WTC11 (cell line): ENCODE results near the gene ACAT2. TPM values are rescaled to one million over a fixed set of nuclear protein-coding genes. Genes with fewer than 3 reads are reported as not detected.

ENCODE experiments used
- ATAC-seq: fragments of 200-7000 bp; cut with Tn5 transposase; 2 replicates; pipeline ENCODE4 v1.10.0; 2021; ENCODE audit warnings: mild to moderate bottlenecking, moderate library complexity
- CTCF ChIA-PET: fragments of 300-600 bp; sonication (Branson Sonifier 250); formaldehyde crosslinking; loops from one replicate; lab custom pipeline; 2021; ENCODE audit warnings: antibody characterized with exemption; lab: Charles Lee
- POLR2A ChIA-PET: fragments of 350-600 bp; sonication (Branson Sonifier 250); formaldehyde crosslinking; loops from one replicate; lab custom pipeline; 2021; ENCODE audit warnings: antibody characterized with exemption; lab: Charles Lee
- DNase-seq: peaks from one replicate; pipeline ENCODE4 v3.0.0; 2021; ENCODE audit warnings: low spot score
- H3K27ac Mint-ChIP-seq: 2 replicates; pipeline ENCODE4 v1.8.0; 2021; ENCODE audit warnings: mixed read lengths
- H3K27me3 Mint-ChIP-seq: 2 replicates; pipeline ENCODE4 v1.8.0; 2021; ENCODE audit warnings: low read depth, mild to moderate bottlenecking, moderate library complexity, mixed read lengths
- H3K36me3 Mint-ChIP-seq: 2 replicates; pipeline ENCODE4 v1.8.0; 2021; ENCODE audit warnings: mixed read lengths
- H3K4me1 Mint-ChIP-seq: 2 replicates; pipeline ENCODE4 v1.8.0; 2022; ENCODE audit warnings: mixed read lengths
- H3K4me3 Mint-ChIP-seq: 2 replicates; pipeline ENCODE4 v1.8.0; 2021; ENCODE audit warnings: mild to moderate bottlenecking, moderate library complexity, mixed read lengths
- H3K9me3 Mint-ChIP-seq: 2 replicates; pipeline ENCODE4 v1.8.0; 2021; ENCODE audit warnings: mixed read lengths
- AR ChIP-seq: fragments of 250-450 bp; sonication (Bioruptor Pico); IDR thresholded peaks from 2 replicates; pipeline ENCODE4 v1.9.0; 2021; ENCODE audit warnings: mild to moderate bottlenecking
- ARID4B ChIP-seq: sonication (generic); formaldehyde crosslinking; IDR thresholded peaks from 2 replicates; pipeline ENCODE4 v1.8.0; 2023; ENCODE audit warnings: missing genetic modification reagents, mild to moderate bottlenecking, borderline replicate concordance
- E2F1 ChIP-seq: sonication (generic); formaldehyde crosslinking; IDR thresholded peaks from 2 replicates; pipeline ENCODE4 v1.8.0; 2022; ENCODE audit warnings: mild to moderate bottlenecking, missing genetic modification reagents
- SMAD4 ChIP-seq: sonication (generic); formaldehyde crosslinking; IDR thresholded peaks from 2 replicates; pipeline ENCODE4 v1.8.0; 2022; ENCODE audit warnings: mild to moderate bottlenecking, missing genetic modification reagents
- ZNF416 ChIP-seq: fragments of 250-450 bp; sonication (Bioruptor Pico); IDR thresholded peaks from 2 replicates; pipeline ENCODE4 v1.9.0; 2021; ENCODE audit warnings: mild to moderate bottlenecking, inconsistent platforms
- ZNF532 ChIP-seq: fragments of 250-450 bp; sonication (Bioruptor Pico); IDR thresholded peaks from 2 replicates; pipeline ENCODE4 v1.9.0; 2021; ENCODE audit warnings: mild to moderate bottlenecking, borderline replicate concordance
- ZSCAN18 ChIP-seq: fragments of 250-450 bp; sonication (Bioruptor Pico); IDR thresholded peaks from 2 replicates; pipeline ENCODE4 v2.1.2; 2022; ENCODE audit warnings: mild to moderate bottlenecking, moderate library complexity
- total RNA-seq: library from RNA; stranded (reverse); gene quantifications from 3 replicates; pipeline ENCODE4 v1.2.3, GENCODE V29; 2021
- TF ChIP-seq, protein P1 (sequence below): sonication (generic); formaldehyde crosslinking; IDR thresholded peaks from 2 replicates; pipeline ENCODE4 v1.8.1; 2023; ENCODE audit warnings: mild to moderate bottlenecking, missing genetic modification reagents, moderate library complexity
- TF ChIP-seq, protein P2 (sequence below): sonication (generic); formaldehyde crosslinking; IDR thresholded peaks from 2 replicates; pipeline ENCODE4 v1.8.1; 2023; ENCODE audit warnings: mild to moderate bottlenecking, missing genetic modification reagents, moderate library complexity

Gene ACAT2
- total RNA-seq, 1 experiment from 2014 or later: 138 TPM

DNA sequence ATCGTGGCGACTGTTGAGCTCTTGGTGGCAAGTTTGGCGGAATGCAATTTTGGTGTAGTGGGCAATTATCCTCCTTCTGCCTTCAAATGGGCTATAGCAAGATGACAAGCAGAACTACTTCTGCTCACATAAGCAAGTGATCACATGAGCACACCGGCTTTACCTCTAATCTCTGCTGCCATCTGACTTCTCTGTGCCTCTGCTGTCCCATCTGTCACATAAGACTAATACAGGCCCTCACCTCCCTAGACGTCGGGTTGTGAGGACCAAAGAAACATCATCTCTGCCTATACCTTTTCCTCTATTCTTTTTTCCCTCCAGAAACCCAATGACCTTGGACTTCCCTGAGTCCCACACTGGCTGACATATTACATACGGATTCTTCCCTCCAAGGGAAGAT is 47.9 kb upstream of the ACAT2 start (continued):
- no peak for TF ChIP-seq ZNF532
- TF ChIP-seq, protein P1, sequence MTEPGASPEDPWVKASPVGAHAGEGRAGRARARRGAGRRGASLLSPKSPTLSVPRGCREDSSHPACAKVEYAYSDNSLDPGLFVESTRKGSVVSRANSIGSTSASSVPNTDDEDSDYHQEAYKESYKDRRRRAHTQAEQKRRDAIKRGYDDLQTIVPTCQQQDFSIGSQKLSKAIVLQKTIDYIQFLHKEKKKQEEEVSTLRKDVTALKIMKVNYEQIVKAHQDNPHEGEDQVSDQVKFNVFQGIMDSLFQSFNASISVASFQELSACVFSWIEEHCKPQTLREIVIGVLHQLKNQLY (CRISPR knock-in tag): no peak
- no peak for TF ChIP-seq ARID4B (CRISPR knock-in tag)
- TF ChIP-seq, protein P2, sequence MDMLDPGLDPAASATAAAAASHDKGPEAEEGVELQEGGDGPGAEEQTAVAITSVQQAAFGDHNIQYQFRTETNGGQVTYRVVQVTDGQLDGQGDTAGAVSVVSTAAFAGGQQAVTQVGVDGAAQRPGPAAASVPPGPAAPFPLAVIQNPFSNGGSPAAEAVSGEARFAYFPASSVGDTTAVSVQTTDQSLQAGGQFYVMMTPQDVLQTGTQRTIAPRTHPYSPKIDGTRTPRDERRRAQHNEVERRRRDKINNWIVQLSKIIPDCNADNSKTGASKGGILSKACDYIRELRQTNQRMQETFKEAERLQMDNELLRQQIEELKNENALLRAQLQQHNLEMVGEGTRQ: no peak
- TF ChIP-seq ZSCAN18: no peak
- TF ChIP-seq ZNF416 (CRISPR knock-in tag): no peak

DNA sequence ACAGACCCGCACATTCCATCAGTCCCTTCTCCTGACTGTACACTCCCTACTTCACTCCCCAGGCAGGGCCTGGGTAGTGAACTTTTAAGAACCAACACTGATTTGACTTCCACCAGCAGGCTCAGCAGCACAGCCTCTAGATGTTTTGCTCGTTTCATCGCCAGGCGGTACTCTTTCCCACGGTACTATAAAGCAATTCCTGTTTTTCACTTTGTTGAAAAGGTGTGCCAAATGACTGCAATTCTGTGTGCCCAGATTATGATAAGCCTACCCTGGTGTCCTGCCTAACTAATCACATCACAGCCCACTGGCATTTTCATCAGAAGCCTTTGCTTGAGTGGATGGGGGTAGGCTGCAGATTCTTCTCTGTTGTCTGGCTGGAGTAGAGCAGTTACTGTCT is 47.4 kb upstream of the ACAT2 start:
- ATAC-seq (no peak), DNase-seq (no peak)
- POLR2A ChIA-PET: no interaction called here
- Mint-ChIP-seq H3K4me1 (no peaks in the 10 kb centered on the region), H3K9me3 (peaks cover 5% of the 10 kb centered on the region), H3K4me3 (no peak overlapping the region), H3K36me3 (no peaks in the 10 kb centered on the region), H3K27me3 (peaks cover under 1% of the 10 kb centered on the region; the same call in 1 of the 2 replicates), H3K27ac (no peak overlapping the region)
- CTCF ChIA-PET: no interaction called here
- TF ChIP-seq E2F1 (CRISPR knock-in tag): no peak
- no peak for TF ChIP-seq SMAD4
- TF ChIP-seq AR (CRISPR knock-in tag): no peak
